Stimulated activated CD8-positive, alpha-beta memory T cell treated with anti-CD3 and anti-CD28 coated beads, Interleukin-7, amount 100 ng/mL, for 1 hour (primary cell): ENCODE results near the gene RPTOR.

Source experiments
- DNase-seq, 2 donors: peaks; one replicate each; pipeline ENCODE4 v3.0.0-alpha.2; 2020; ENCODE audit warnings: low read depth in 2 of 2

Gene RPTOR

GRCh38 chr17:80640366-80641084 is 95.9 kb downstream of the RPTOR start:
- DNase-seq: no peak

- no peak for DNase-seq
Observed at GRCh38 chr17:80643326-80644099, 98.9 kb downstream of the RPTOR start.

- no peak for DNase-seq
Observed at GRCh38 chr17:80644536-80644935, 99.9 kb downstream of the RPTOR start.

GRCh38 chr17:80645706-80646325 is 101.2 kb downstream of the RPTOR start:
- no peak for DNase-seq

GRCh38 chr17:80646328-80646727 is 101.7 kb downstream of the RPTOR start:
- no peak for DNase-seq

GRCh38 chr17:80647746-80648145 is 103.1 kb downstream of the RPTOR start:
- no peak for DNase-seq

- DNase-seq: no peak
Observed at GRCh38 chr17:80649200-80649644, 104.6 kb downstream of the RPTOR start.

GRCh38 chr17:80649672-80650330 is 105.2 kb downstream of the RPTOR start:
- peak in 1 of 2 donors; percentile 34 for DNase-seq

GRCh38 chr17:80650331-80650672 is 105.7 kb downstream of the RPTOR start:
- DNase-seq: no peak

- DNase-seq: no peak
Observed at GRCh38 chr17:80650751-80651518, 106.3 kb downstream of the RPTOR start.

- no peak for DNase-seq
Observed at GRCh38 chr17:80652756-80653330, 108.2 kb downstream of the RPTOR start.

GRCh38 chr17:80653856-80654255 is 109.2 kb downstream of the RPTOR start:
- no peak for DNase-seq

- no peak for DNase-seq
Observed at GRCh38 chr17:80655608-80656007, 111.0 kb downstream of the RPTOR start.

- DNase-seq: no peak
Observed at GRCh38 chr17:80656590-80656989, 112.0 kb downstream of the RPTOR start.

GRCh38 chr17:80657561-80657960 is 112.9 kb downstream of the RPTOR start:
- no peak for DNase-seq

GRCh38 chr17:80658821-80659220 is 114.2 kb downstream of the RPTOR start:
- DNase-seq: no peak

GRCh38 chr17:80659651-80660050 is 115.0 kb downstream of the RPTOR start:
- DNase-seq: no peak

GRCh38 chr17:80660527-80661198 is 116.0 kb downstream of the RPTOR start:
- no peak for DNase-seq

GRCh38 chr17:80662557-80662956 is 117.9 kb downstream of the RPTOR start:
- DNase-seq: no peak

GRCh38 chr17:80663781-80664206 is 119.2 kb downstream of the RPTOR start:
- DNase-seq: no peak
